WTC11 (cell line): ENCODE measurements around the gene NPW.

Experiments used
- JUN ChIP-seq: sonication (generic); formaldehyde crosslinking; IDR thresholded peaks from 2 replicates; pipeline ENCODE4 v1.8.0; 2023; ENCODE audit warnings: mild to moderate bottlenecking, missing genetic modification reagents
- NFYB ChIP-seq: sonication (generic); formaldehyde crosslinking; conservative IDR thresholded peaks from 2 replicates; pipeline ENCODE4 v1.8.0; 2022; ENCODE audit warnings: low read depth, missing genetic modification reagents
- ZNF263 ChIP-seq: sonication (generic); formaldehyde crosslinking; IDR thresholded peaks from 2 replicates; pipeline ENCODE4 v1.8.1; 2022; ENCODE audit warnings: low read depth, mild to moderate bottlenecking, moderate library complexity, missing genetic modification reagents

DNA sequence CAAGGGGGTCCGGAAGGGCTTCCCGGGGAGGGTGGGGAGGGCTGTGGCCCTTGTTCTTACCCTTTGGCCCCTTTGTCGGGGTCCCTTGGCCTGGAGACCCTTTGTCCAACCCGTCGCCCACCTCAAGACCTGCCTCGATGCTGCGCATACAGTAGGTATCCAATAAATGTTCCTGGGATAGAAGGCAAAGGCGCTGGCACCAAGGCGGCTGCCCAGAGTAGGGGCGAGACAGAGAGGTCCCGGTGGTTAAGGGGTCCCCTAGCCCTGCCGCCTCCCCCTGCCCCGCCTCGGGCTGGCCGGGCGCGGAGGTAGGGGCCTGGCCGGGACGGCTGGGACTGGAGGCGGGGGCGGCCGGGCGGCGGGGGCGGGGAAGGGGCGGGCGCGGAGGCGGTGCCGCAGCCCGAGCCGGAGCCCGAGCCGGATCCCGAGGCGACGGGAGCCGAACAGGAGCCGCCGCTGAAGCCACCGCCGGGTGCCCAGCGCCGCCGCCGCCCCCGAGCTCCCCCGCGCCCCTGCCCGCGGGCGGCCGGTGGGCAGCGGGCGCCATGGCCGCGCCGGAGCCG, 7.0 kb downstream of the NPW start, which contains the start of gene NHERF2:
- TF ChIP-seq ZNF263 (CRISPR knock-in tag) (no peak), NFYB (CRISPR knock-in tag) (no peak), JUN (CRISPR knock-in tag) (no peak)
